ENCODE data around the gene SPAG7. TPM values are rescaled to one million over a fixed set of nuclear protein-coding genes. Genes with fewer than 3 reads are reported as not detected.

SPAG7 gene
- total RNA-seq, 1 experiment from 2014 or later, result 97.3 TPM

DNA sequence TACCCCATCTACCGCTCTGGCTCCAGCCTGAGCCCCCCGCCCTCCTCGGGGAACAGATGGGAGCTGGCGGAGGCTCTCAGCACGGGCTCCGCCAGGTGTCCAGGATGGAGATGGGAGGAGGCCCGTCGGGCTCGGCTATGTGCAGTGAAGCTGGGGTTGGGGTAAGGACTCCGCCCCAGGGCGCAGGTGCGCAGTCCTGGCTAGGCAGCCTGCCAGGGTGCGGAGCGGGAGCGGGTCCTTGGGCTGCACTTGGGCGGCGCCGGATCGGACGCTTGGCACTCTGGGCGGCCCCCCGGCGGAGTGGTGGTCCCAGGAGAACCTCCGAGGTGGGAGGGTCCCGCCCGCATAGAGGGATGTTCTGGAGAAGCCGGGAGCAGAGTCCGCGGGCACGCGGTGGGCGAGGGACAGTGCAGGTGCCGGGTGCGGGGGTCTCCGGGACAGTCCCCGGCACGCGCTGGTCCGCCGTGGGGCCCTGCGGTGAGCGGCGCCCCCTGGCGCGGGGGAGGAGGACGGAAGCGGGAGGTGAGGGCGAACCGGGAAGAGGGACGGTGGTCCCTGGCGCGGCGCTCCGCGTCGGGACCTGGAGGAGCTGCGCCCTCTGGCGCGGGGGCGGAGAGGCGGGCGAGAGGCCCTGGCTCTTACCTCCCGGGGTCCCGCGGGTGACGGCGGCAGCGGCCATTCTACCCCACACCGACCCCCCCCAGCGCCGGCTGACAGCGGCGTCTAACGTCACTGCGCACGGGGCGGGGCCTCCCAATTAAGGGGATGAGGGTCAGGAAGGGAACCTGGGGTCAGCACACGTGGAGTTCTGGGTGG is 19.5 kb upstream of the SPAG7 start, which contains the start of gene CAMTA2 (continued):
- peak; percentile 27; the same call in 1 of the 2 replicates for TF ChIP-seq KAT7 (CRISPR knock-in tag; IDR thresholded peaks at IDR 0.05; ENCODE audit: borderline replicate concordance)
- TF ChIP-seq JUN (CRISPR knock-in tag; IDR thresholded peaks at IDR 0.05), result peak; percentile 42; the same call in 1 of the 2 replicates
- TF ChIP-seq ETV6 (CRISPR knock-in tag; IDR thresholded peaks at IDR 0.05), result no peak; the same call in 1 of the 2 replicates
- no peak for TF ChIP-seq TEAD4 (CRISPR knock-in tag; IDR thresholded peaks at IDR 0.05)
- TF ChIP-seq, protein P1, sequence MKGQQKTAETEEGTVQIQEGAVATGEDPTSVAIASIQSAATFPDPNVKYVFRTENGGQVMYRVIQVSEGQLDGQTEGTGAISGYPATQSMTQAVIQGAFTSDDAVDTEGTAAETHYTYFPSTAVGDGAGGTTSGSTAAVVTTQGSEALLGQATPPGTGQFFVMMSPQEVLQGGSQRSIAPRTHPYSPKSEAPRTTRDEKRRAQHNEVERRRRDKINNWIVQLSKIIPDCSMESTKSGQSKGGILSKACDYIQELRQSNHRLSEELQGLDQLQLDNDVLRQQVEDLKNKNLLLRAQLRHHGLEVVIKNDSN (CRISPR knock-in tag; IDR thresholded peaks at IDR 0.05), result peak; percentile 67; the same call in 1 of the 2 replicates
- peak; percentile 70; the same call in 1 of the 2 replicates for TF ChIP-seq SP1 (CRISPR knock-in tag; conservative IDR thresholded peaks at IDR 0.05)
- TF ChIP-seq, protein P2, sequence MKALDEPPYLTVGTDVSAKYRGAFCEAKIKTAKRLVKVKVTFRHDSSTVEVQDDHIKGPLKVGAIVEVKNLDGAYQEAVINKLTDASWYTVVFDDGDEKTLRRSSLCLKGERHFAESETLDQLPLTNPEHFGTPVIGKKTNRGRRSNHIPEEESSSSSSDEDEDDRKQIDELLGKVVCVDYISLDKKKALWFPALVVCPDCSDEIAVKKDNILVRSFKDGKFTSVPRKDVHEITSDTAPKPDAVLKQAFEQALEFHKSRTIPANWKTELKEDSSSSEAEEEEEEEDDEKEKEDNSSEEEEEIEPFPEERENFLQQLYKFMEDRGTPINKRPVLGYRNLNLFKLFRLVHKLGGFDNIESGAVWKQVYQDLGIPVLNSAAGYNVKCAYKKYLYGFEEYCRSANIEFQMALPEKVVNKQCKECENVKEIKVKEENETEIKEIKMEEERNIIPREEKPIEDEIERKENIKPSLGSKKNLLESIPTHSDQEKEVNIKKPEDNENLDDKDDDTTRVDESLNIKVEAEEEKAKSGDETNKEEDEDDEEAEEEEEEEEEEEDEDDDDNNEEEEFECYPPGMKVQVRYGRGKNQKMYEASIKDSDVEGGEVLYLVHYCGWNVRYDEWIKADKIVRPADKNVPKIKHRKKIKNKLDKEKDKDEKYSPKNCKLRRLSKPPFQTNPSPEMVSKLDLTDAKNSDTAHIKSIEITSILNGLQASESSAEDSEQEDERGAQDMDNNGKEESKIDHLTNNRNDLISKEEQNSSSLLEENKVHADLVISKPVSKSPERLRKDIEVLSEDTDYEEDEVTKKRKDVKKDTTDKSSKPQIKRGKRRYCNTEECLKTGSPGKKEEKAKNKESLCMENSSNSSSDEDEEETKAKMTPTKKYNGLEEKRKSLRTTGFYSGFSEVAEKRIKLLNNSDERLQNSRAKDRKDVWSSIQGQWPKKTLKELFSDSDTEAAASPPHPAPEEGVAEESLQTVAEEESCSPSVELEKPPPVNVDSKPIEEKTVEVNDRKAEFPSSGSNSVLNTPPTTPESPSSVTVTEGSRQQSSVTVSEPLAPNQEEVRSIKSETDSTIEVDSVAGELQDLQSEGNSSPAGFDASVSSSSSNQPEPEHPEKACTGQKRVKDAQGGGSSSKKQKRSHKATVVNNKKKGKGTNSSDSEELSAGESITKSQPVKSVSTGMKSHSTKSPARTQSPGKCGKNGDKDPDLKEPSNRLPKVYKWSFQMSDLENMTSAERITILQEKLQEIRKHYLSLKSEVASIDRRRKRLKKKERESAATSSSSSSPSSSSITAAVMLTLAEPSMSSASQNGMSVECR (CRISPR knock-in tag; IDR thresholded peaks at IDR 0.05; ENCODE audit: borderline replicate concordance), result peak; percentile 97; the same call in 1 of the 2 replicates
- no peak for TF ChIP-seq STAT6 (CRISPR knock-in tag; conservative IDR thresholded peaks at IDR 0.05; ENCODE audit: low read depth)
- peak; percentile 48; the same call in 1 of the 2 replicates for TF ChIP-seq ZBTB21 (CRISPR knock-in tag; IDR thresholded peaks at IDR 0.05; ENCODE audit: borderline replicate concordance)
- TF ChIP-seq ZMAT4 (CRISPR knock-in tag; IDR thresholded peaks at IDR 0.05), result no peak
- TF ChIP-seq GRHL2 (CRISPR knock-in tag; IDR thresholded peaks at IDR 0.05; ENCODE audit: insufficient replicate concordance, severe bottlenecking), result no peak
- TF ChIP-seq FOXK1 (CRISPR knock-in tag; IDR thresholded peaks at IDR 0.05), result peak; percentile 34; the same call in 1 of the 2 replicates
- peak; percentile 87 for TF ChIP-seq MAX (CRISPR knock-in tag; IDR thresholded peaks at IDR 0.05)

DNA sequence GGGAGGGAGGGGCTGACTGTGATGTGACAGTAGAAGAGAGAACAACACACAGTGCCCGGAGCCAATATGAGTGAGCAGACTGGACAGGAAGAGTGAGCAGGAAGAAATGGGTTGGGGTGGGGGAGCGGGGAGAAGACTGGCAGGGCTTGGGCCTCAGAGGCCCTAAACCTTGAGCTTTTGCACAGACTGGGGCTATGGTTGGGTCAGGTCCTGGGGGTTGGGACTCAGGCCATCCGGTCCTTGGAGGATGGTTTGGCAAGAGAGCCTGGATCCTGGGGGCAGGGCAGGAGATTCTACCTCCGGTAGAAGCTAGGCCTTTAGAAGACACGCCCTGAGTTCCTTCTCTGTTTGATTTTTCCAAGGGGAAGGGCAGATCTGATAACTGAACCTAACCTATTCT is 18.8 kb upstream of the SPAG7 start:
- Mint-ChIP-seq H3K9me3 (no peaks in the 10 kb centered on the region), H3K27me3 (ENCODE audit: low read depth) (peaks cover 41% of the 10 kb centered on the region)
- no peak for TF ChIP-seq SMAD4 (CRISPR knock-in tag; IDR thresholded peaks at IDR 0.05)
- TF ChIP-seq ZNF138 (CRISPR knock-in tag; conservative IDR thresholded peaks at IDR 0.05), result no peak
- no peak for TF ChIP-seq E2F4 (CRISPR knock-in tag; IDR thresholded peaks at IDR 0.05; ENCODE audit: borderline replicate concordance, low read depth)
- no peak for TF ChIP-seq ZNF425 (CRISPR knock-in tag; conservative IDR thresholded peaks at IDR 0.05)
- no peak for TF ChIP-seq OVOL2 (CRISPR knock-in tag; IDR thresholded peaks at IDR 0.05; ENCODE audit: borderline replicate concordance)
- TF ChIP-seq JUN (CRISPR knock-in tag; IDR thresholded peaks at IDR 0.05), result no peak
- no peak for TF ChIP-seq STAT6 (CRISPR knock-in tag; conservative IDR thresholded peaks at IDR 0.05; ENCODE audit: low read depth)
- TF ChIP-seq SP1 (CRISPR knock-in tag; conservative IDR thresholded peaks at IDR 0.05), result no peak

More for the DNA sequence above, 18.8 kb upstream of the SPAG7 start:
- no peak for ATAC-seq
- POLR2A ChIA-PET, result interaction anchor here (0.6 to 3.0 kb wide), 4 partner anchors 11 to 34 kb away, joined by 3 to 12 read pairs (median 3); partner anchors contain the start of genes INCA1 and KIF1C
- H3K36me3 Mint-ChIP-seq, result no peaks in the 10 kb centered on the region
- H3K4me3 Mint-ChIP-seq, result peak overlapping the region; percentile 77
- CTCF ChIA-PET, result interaction anchor here (0.6 to 4.0 kb wide), 14 partner anchors 10 to 670 kb away, joined by 3 to 27 read pairs (median 5); partner anchors contain the start of genes INCA1, KIF1C and SPAG7
- H3K4me1 Mint-ChIP-seq, result peaks cover 25% of the 10 kb centered on the region
- no peak overlapping the region for H3K27ac Mint-ChIP-seq
- DNase-seq (ENCODE audit: low spot score), result no peak
